ENCODE data around the gene KLHL40. TPM values are rescaled to one million over a fixed set of nuclear protein-coding genes. Genes with fewer than 3 reads are reported as not detected.

Gene KLHL40
- total and polyA plus RNA-seq, 9 of the 15 experiments (the other 6 are each of a cell fraction or from before 2014, with no cell fraction given): not detected

- Histone ChIP-seq H3K9me1 (ENCODE audit: control insufficient read depth, insufficient read depth, low read length) (no peaks in the 10 kb centered on the region), H3K79me2 (ENCODE audit: control insufficient read depth, insufficient read depth, low read length) (no peaks in the 10 kb centered on the region), H2AFZ (ENCODE audit: low read depth, low read length) (no peak overlapping the region), H3K36me3 (ENCODE audit: control insufficient read depth, insufficient read depth, low read length) (no peaks in the 10 kb centered on the region), H3K9ac (ENCODE audit: insufficient read depth in 1 of 2, low read depth in 2 of 2, low read length in 2 of 2) (no peak overlapping the region), H3K27me3 (ENCODE audit: control insufficient read depth in 2 of 2, insufficient read depth in 2 of 2, low read length in 2 of 2) (peaks cover 13 to 21% of the 10 kb centered on the region in 2 experiments; a peak in 3 of 5 replicates), H3K4me3 (no peak overlapping the region), H3K9me3 (replicated peaks; ENCODE audit: control insufficient read depth, insufficient read depth, low read depth, low read length) (no peaks in the 10 kb centered on the region), H3K27ac (ENCODE audit: extremely low read depth, low read depth, low read length) (no peak overlapping the region), H3K4me2 (ENCODE audit: insufficient read depth, low read length) (no peak overlapping the region), H4K20me1 (replicated peaks; ENCODE audit: control insufficient read depth, insufficient read depth, low read length) (no peaks in the 10 kb centered on the region), H3K4me1 (replicated peaks in 1 of 2; ENCODE audit: control insufficient read depth in 2 of 2, insufficient read depth in 2 of 2, low read length in 2 of 2) (no peaks in the 10 kb centered on the region)
- POLR2A ChIA-PET: interaction anchor here (0.6 to 1.0 kb wide), 2 partner anchors 29 to 214 kb away, joined by 3 read pairs; no protein-coding TSS in a partner anchor
- intact Hi-C loops (cut with micrococcal nuclease): no loop called here
- CTCF ChIA-PET (ENCODE audit: low intra/inter-chr PET ratio): no interaction called here
- in situ Hi-C loops (cut with MboI): no loop called here
- no peak for TF ChIP-seq THRB (CRISPR knock-in tag; conservative IDR thresholded peaks at IDR 0.05)
- no peak for TF ChIP-seq CBX2 (IDR thresholded peaks at IDR 0.05; ENCODE audit: insufficient read depth, low read length, poor library complexity, severe bottlenecking)
- FAIRE-seq (no peak), DNase-seq (ENCODE audit: extremely low read depth in 1 of 4, low spot score in 3 of 4) (no peak), ATAC-seq (no peak)
- no TSS peak for BruUV-seq (replicated peaks)
- 2% methylated on average over 6 of the region's 6 CpGs for WGBS (ENCODE audit: insufficient coverage, low coverage, missing lambda C conversion rate)
Observed at GRCh38 chr3:42719002-42719401, 33.7 kb downstream of the KLHL40 start.

GRCh38 chr3:42720126-42720525 lies 34.8 kb downstream of the KLHL40 start:
- ChIA-PET CTCF (ENCODE audit: low intra/inter-chr PET ratio) (no interaction called here), POLR2A (interaction anchor here (1.0 kb wide), 1 partner anchor 27 kb away, joined by 3 read pairs; no protein-coding TSS in a partner anchor)
- no peak overlapping the region for H3K27ac ChIP-seq (ENCODE audit: extremely low read depth, low read depth, low read length)
- H3K79me2 ChIP-seq (ENCODE audit: control insufficient read depth, insufficient read depth, low read length): no peaks in the 10 kb centered on the region
- H2AFZ ChIP-seq (ENCODE audit: low read depth, low read length): no peak overlapping the region
- intact Hi-C loops (cut with micrococcal nuclease) (no loop called here), in situ Hi-C loops (cut with MboI) (no loop called here)
- no peak for FAIRE-seq
- no peak overlapping the region for H3K4me2 ChIP-seq (ENCODE audit: insufficient read depth, low read length)
- H3K4me3 ChIP-seq: no peak overlapping the region
- no peak overlapping the region for H3K9ac ChIP-seq (ENCODE audit: insufficient read depth in 1 of 2, low read depth in 2 of 2, low read length in 2 of 2)
- peaks cover 17 to 18% of the 10 kb centered on the region in 2 experiments; a peak in 3 of 5 replicates for H3K27me3 ChIP-seq (ENCODE audit: control insufficient read depth in 2 of 2, insufficient read depth in 2 of 2, low read length in 2 of 2)
- no peaks in the 10 kb centered on the region for H4K20me1 ChIP-seq (replicated peaks; ENCODE audit: control insufficient read depth, insufficient read depth, low read length)
- no peaks in the 10 kb centered on the region for H3K4me1 ChIP-seq (replicated peaks in 1 of 2; ENCODE audit: control insufficient read depth in 2 of 2, insufficient read depth in 2 of 2, low read length in 2 of 2)
- no peak for DNase-seq (ENCODE audit: extremely low read depth in 1 of 4, low spot score in 3 of 4)
- no peaks in the 10 kb centered on the region for H3K9me3 ChIP-seq (replicated peaks; ENCODE audit: control insufficient read depth, insufficient read depth, low read depth, low read length)
- no peaks in the 10 kb centered on the region for H3K9me1 ChIP-seq (ENCODE audit: control insufficient read depth, insufficient read depth, low read length)
- no TSS peak for BruUV-seq (replicated peaks)
- no peak for ATAC-seq
- 6% methylated on average over 4 of the region's 4 CpGs for WGBS (ENCODE audit: insufficient coverage, low coverage, missing lambda C conversion rate)
- H3K36me3 ChIP-seq (ENCODE audit: control insufficient read depth, insufficient read depth, low read length): no peaks in the 10 kb centered on the region
- TF ChIP-seq NR2C1 (IDR thresholded peaks at IDR 0.05) (no peak), NR2C1 (tag; IDR thresholded peaks at IDR 0.05) (no peak), CCNT2 (IDR thresholded peaks at IDR 0.05; ENCODE audit: borderline replicate concordance, extremely low read depth, insufficient read length, low read depth, low read length) (no peak), SREBF1 (IDR thresholded peaks at IDR 0.05; ENCODE audit: borderline replicate concordance, low read depth, low read length) (no peak), THAP7 (CRISPR knock-in tag; IDR thresholded peaks at IDR 0.05) (no peak), STAT6 (CRISPR knock-in tag; IDR thresholded peaks at IDR 0.05) (no peak), CHD2 (IDR thresholded peaks at IDR 0.05; ENCODE audit: low read depth, low read length) (no peak), THRAP3 (IDR thresholded peaks at IDR 0.05; ENCODE audit: borderline replicate concordance) (no peak), RAD21 (CRISPR knock-in tag; conservative IDR thresholded peaks at IDR 0.05 in 1 of 2, IDR thresholded peaks at IDR 0.05 in 1 of 2) (no peak), COPS2 (conservative IDR thresholded peaks at IDR 0.05) (no peak)
